NCI-H2196 treated with DMSO at 0.1 percent for 48 hours (cell line): ENCODE measurements around the gene SLC22A3.
"Not testable (repeated sequence)": the region's sequence is repeated elsewhere in the genome, so short reads cannot be mapped to it uniquely, and the experiment has no call there.

Source experiments
- DNase-seq: peaks from one replicate; lab custom pipeline; 2025; ENCODE audit not compliant: unreplicated experiment; lab: John Stamatoyannopoulos, UW

SLC22A3 gene

GRCh38 chr6:160437154-160437553 lies 89.0 kb downstream of the SLC22A3 start:
- DNase-seq: no peak

GRCh38 chr6:160437775-160438174 lies 89.6 kb downstream of the SLC22A3 start:
- no peak for DNase-seq

- DNase-seq: no peak
Measured at GRCh38 chr6:160438481-160438880, 90.3 kb downstream of the SLC22A3 start.

GRCh38 chr6:160439751-160440150 lies 91.6 kb downstream of the SLC22A3 start:
- no peak for DNase-seq

GRCh38 chr6:160442151-160442550 lies 94.0 kb downstream of the SLC22A3 start:
- no peak for DNase-seq

- DNase-seq: no peak
Measured at GRCh38 chr6:160445130-160445529, 97.0 kb downstream of the SLC22A3 start.

- no peak for DNase-seq
Measured at GRCh38 chr6:160447350-160447749, 99.2 kb downstream of the SLC22A3 start.

- not testable (repeated sequence) for DNase-seq
Measured at GRCh38 chr6:160449787-160450186, 101.6 kb downstream of the SLC22A3 start.

GRCh38 chr6:160450849-160451248 lies 102.7 kb downstream of the SLC22A3 start:
- DNase-seq: no peak

- DNase-seq: no peak
Measured at GRCh38 chr6:160454303-160454702, 106.1 kb downstream of the SLC22A3 start.

- no peak for DNase-seq
Measured at GRCh38 chr6:160455081-160455480, 106.9 kb downstream of the SLC22A3 start.

GRCh38 chr6:160455541-160456213 lies 107.5 kb downstream of the SLC22A3 start:
- no peak for DNase-seq

GRCh38 chr6:160456214-160456546 lies 108.0 kb downstream of the SLC22A3 start:
- DNase-seq: no peak

GRCh38 chr6:160457823-160458222 lies 109.6 kb downstream of the SLC22A3 start:
- DNase-seq: no peak

GRCh38 chr6:160461641-160462040 lies 113.5 kb downstream of the SLC22A3 start:
- no peak for DNase-seq

- DNase-seq: no peak
Measured at GRCh38 chr6:160462116-160462515, 113.9 kb downstream of the SLC22A3 start.

- no peak for DNase-seq
Measured at GRCh38 chr6:160462551-160463109, 114.5 kb downstream of the SLC22A3 start.

GRCh38 chr6:160464744-160465143 lies 116.6 kb downstream of the SLC22A3 start:
- DNase-seq: no peak

- DNase-seq: not testable (repeated sequence)
Measured at GRCh38 chr6:160467261-160467871, 119.2 kb downstream of the SLC22A3 start.

GRCh38 chr6:160469153-160469552 lies 121.0 kb downstream of the SLC22A3 start:
- DNase-seq: no peak

- not testable (repeated sequence) for DNase-seq
Measured at GRCh38 chr6:160476056-160476455, 127.9 kb downstream of the SLC22A3 start.

- DNase-seq: not testable (repeated sequence)
Measured at GRCh38 chr6:160477072-160477471, 128.9 kb downstream of the SLC22A3 start.

GRCh38 chr6:160477901-160478300 lies 129.7 kb downstream of the SLC22A3 start:
- DNase-seq: no peak
